Muscle of leg (tissue), 11 donors: ENCODE measurements around the gene TUBB. TPM values are rescaled to one million over a fixed set of nuclear protein-coding genes. Genes with fewer than 3 reads are reported as not detected.

Experiments used
- DNase-seq: peaks from one replicate; pipeline ENCODE4 v3.0.0; 2013
- H3K27ac ChIP-seq: one replicate; pipeline ENCODE4 v1.5.1; 2013; ENCODE audit warnings: mild to moderate bottlenecking, low read length, control low read depth
- H3K27me3 ChIP-seq: one replicate; pipeline ENCODE4 v1.6.1; 2013; ENCODE audit warnings: low read length; ENCODE audit not compliant: control insufficient read depth, insufficient read depth
- H3K36me3 ChIP-seq: one replicate; pipeline ENCODE4 v1.6.1; 2013; ENCODE audit warnings: low read length; ENCODE audit not compliant: control insufficient read depth, insufficient read depth
- H3K4me1 ChIP-seq: one replicate; pipeline ENCODE4 v1.6.1; 2013; ENCODE audit warnings: low read length; ENCODE audit not compliant: control insufficient read depth, insufficient read depth
- H3K4me3 ChIP-seq: one replicate; pipeline ENCODE4 v1.5.1; 2013; ENCODE audit warnings: low read length, control low read depth
- H3K9me3 ChIP-seq: replicated peaks from 2 replicates; pipeline ENCODE4 v1.6.1; 2013; ENCODE audit warnings: low read depth, low read length; ENCODE audit not compliant: control insufficient read depth
- WGBS: methylation state at CpG from one replicate; pipeline ENCODE4 v1.1.5; 2013; ENCODE audit warnings: missing lambda C conversion rate; ENCODE audit not compliant: insufficient coverage; 5-methylcytosine and 5-hydroxymethylcytosine counted together
- polyA plus RNA-seq, 8 donors: library from polyadenylated mRNA; unstranded; fragments of 120-200 nt; gene quantifications; one replicate each; pipeline versions ENCODE4 v1.2.1 to v1.2.3, GENCODE V29; 2013; ENCODE audit warnings: inconsistent platforms in 1 of 8, low replicate concordance in 1 of 8; ENCODE audit not compliant: insufficient read length in 8 of 8, insufficient read depth in 1 of 8
- total RNA-seq: library from RNA; stranded (reverse); fragments of 120-200 nt; gene quantifications from one replicate; pipeline ENCODE4 v1.2.4, GENCODE V29; 2013

Gene TUBB
- total and polyA plus RNA-seq, 9 donors, result 403 to 1,098 (median 965) TPM

DNA sequence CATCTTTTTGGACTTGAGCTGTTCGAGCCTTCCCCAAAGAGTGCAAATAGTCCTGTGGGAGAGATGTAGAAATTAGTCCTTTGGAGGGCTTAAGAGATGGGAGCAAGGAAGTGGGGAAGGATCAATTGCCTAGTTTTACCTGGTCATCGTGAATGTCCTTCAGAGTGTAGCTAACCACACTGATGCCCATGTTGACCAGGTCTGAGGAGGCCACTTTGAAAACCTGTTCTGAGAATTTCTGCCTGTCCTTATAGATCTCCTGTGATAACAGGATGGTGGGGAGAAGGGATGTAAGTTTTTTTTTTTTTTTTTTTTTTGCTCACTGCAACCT, 20.4 kb downstream of the TUBB start:
- peaks cover 38% of the 10 kb centered on the region for H3K4me1 ChIP-seq

DNA sequence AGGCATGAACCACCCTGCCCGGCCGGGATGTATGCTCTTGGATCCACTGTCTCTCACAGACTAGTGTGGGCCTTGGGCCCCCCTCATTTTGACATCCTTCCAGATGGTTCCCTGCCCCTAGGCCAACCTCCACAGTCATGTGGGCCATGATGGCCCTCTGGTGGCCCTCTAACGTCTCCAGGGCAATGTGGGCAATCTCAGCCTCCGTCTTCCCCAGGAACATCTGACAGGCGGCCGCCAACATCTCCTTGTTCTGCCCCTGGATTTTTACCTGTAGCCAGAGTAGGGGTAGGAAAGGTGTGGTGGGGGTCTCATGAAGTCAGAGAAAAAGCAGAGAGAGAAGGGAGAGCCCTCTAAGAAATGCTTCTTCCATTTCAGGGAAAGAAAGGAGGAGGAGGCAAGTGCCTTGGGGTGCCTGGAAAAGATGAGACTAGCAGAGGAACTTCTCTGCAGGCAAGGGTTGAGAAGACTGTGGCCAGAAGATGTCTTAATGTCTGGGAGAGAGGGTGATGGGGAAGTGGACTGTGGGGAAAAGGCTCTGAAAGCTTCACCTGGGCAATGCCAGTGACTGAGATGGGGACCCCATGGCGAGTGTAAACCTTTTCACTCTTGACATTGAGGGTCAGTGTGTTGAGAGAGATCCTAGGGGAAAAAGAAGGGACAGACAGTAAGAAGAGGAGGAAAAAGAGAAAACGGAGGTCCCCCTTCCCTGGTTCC, 21.1 kb downstream of the TUBB start:
- H3K27me3 ChIP-seq, result no peaks in the 10 kb centered on the region
- WGBS, result 77% methylated on average over 6 of the region's 8 CpGs
- H3K9me3 ChIP-seq, result no peaks in the 10 kb centered on the region
- H3K36me3 ChIP-seq, result peaks cover 45% of the 10 kb centered on the region
- peaks cover 38% of the 10 kb centered on the region for H3K4me1 ChIP-seq
- no peak for DNase-seq
- H3K4me3 ChIP-seq, result peak overlapping the region; percentile 95
- H3K27ac ChIP-seq, result peak overlapping the region; percentile 97

More for the DNA sequence above, 20.4 kb downstream of the TUBB start:
- peaks cover 52% of the 10 kb centered on the region for H3K36me3 ChIP-seq
- H3K4me3 ChIP-seq, result no peak overlapping the region
- H3K9me3 ChIP-seq, result no peaks in the 10 kb centered on the region
- no peak for DNase-seq
- WGBS, result 100% methylated on average over 2 of the region's 2 CpGs
- H3K27ac ChIP-seq, result no peak overlapping the region
- H3K27me3 ChIP-seq, result no peaks in the 10 kb centered on the region

DNA sequence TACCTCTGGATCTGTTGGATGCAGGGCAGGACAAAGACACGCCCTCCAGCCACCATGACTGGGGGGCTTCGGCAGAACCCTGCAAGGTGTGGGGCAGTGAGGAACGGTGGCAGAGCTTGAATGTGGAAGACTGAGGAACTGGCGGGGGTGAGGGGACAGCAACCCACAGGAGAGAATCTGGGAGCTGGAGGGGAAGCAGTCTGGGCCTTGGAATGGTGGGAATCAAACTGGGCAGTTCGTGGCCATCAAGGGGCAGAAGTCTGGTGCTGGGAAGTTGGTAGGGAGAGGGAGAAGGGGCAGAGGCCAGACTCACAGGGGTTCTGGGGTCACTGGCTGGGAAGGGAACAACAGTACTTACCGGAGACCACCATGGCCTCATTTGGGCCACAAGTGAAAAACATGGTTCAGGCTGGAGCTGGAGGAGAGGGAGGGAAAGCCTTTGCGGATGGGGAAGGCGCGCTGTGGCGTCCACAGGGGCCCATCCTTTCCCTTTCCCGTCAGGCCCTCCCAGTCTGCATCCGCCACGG, 21.7 kb downstream of the TUBB start:
- H3K9me3 ChIP-seq, result no peaks in the 10 kb centered on the region
- H3K4me3 ChIP-seq, result peak overlapping the region; percentile 95
- DNase-seq, result peak; percentile 76
- no peaks in the 10 kb centered on the region for H3K27me3 ChIP-seq
- H3K36me3 ChIP-seq, result peaks cover 43% of the 10 kb centered on the region
- H3K4me1 ChIP-seq, result peaks cover 38% of the 10 kb centered on the region
- 6% methylated on average over 13 of the region's 13 CpGs for WGBS
- peak overlapping the region; percentile 97 for H3K27ac ChIP-seq

DNA sequence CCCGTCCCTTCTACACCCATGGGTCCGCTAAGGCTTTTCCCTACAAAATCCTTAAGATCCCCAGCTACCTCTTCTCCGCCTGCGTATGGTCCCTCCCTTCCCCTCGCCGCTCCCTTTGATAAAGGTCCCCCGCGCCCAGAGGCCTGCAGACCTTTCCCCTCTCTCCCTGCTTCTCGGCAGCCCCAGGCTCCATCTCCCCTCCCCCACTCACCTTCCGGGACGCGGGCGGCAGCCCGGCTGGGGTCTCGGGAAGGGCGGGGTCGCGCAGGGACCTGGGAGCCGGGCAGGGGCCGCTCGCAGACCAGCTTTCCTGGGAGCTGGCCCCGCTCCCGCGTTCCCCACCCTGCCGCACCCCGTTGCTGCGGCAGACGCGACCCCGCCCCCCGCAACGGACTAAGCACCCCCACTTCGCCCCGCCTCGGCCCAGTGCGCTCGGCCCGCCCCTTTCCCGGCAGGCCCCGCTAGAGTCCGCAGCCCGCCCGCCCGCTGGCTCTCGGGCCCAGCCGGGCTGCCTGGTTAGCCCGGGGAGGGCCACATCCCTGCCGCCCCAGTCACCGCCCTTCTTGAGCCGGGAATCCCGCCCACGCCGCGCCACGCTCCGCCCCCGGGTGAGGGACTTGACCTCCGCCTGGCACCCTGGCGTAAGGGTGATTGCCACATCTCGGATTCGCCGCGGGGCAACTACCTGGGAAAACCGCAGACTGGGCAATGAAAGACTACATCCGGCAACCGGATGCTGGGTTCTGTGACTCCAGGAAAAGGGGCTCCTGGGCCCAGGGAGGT, 22.4 kb downstream of the TUBB start, which contains the start of gene FLOT1:
TSS of gene FLOT1 (minus strand) at position 372 of the 783 bp plus-strand sequence. CDS start 498 bp downstream, outside the sequence.
- Histone ChIP-seq H3K27me3 (no peaks in the 10 kb centered on the region), H3K27ac (peak within 1 kb of the TSS; percentile 97), H3K4me3 (peak within 1 kb of the TSS; percentile 95), H3K36me3 (peaks cover 36% of the 10 kb centered on the region), H3K9me3 (no peaks in the 10 kb centered on the region), H3K4me1 (peaks cover 37% of the 10 kb centered on the region)
- peak; percentile 96 for DNase-seq
- under 1% methylated on average over 60 of the region's 66 CpGs for WGBS

DNA sequence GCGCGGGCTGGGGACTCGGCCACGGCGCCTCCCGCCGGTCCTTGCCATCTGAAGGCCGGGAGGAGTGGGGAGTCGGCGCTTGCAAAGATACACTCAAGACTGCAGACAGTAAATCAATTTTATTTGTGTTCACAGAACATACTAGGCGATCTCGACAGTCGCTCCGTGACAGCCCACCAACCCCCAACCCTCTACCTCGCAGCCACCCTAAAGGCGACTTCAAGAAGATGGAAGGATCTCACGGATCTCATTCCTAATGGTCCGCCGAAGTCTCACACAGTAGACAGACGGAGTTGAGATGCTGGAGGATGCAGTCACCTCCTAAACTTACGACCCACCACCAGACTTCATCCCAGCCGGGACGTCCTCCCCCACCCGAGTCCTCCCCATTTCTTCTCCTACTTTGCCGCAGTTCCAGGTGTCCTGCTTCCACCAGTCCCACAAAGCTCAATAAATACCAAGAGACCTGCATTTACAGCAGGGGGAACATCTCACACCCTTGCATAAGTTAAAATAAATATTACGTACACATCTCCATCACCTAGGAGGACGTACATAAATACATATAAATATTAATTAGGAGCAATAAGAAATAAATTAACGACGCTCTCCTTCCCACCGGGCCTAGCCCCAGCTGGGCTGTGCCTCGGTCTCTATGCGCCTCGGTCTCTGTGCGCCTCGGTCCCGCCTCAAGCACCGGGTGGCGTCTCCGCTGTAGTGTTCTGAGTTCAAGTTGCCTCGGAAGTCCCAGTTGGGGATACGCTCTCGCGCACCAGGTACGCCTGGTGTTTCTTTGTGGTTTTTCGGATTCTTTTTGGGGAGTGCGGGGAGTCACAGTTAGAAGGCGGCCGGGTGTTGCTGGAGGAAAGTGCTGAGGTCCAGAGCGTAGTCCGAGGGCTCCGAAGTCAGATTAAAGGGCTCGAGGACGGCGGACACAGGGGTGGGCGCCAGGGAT, 23.2 kb downstream of the TUBB start:
- peak; percentile 60 for DNase-seq
- H3K4me1 ChIP-seq, result peaks cover 37% of the 10 kb centered on the region
- H3K4me3 ChIP-seq, result peak overlapping the region; percentile 95
- H3K36me3 ChIP-seq, result peaks cover 27% of the 10 kb centered on the region
- H3K27me3 ChIP-seq, result no peaks in the 10 kb centered on the region
- H3K9me3 ChIP-seq, result no peaks in the 10 kb centered on the region
- peak overlapping the region; percentile 97 for H3K27ac ChIP-seq
- WGBS, result 7% methylated on average over 41 of the region's 55 CpGs

DNA sequence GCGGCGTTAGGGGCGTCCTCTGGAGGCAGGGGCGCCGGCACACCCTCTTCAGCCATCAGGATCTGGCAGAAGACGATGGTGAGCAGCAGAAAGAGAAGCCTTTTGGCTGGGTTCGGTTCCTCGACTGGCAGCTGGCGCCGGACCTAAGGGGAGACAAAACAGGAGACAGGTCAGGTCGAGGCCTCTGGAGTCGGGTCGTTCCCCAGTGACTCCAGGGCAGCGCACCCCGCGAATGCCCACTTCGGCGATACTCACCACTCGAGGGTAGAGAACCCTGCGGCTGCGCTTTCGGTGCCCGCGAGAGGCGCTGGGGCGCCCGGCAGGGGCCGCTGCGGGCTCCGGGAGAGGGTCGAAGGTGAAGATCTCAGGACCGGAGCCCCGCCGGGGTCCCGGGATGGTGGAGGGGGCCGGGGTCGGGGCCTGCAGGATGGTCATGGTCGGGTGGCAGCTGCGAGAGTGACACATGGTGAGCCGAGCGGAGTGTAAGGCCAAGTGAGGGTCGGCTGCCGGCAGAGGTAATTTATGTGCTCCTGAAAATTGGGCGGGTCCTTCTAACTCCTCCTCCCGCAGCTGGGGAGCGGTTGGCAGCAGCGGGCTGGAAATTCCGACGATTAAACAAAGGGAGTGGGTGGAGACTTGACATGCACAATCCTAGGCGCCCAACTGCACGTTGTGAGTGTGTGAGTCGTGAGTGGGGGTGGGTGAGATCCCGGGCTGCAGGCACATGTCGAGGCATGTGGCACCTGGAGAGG, 24.1 kb downstream of the TUBB start, which contains the start of gene IER3:
TSS of gene IER3 (minus strand) at position 494 of the 752 bp plus-strand sequence. CDS start at position 465, 29 bp downstream.
- peak within 1 kb of the TSS; percentile 97 for H3K27ac ChIP-seq
- H3K4me3 ChIP-seq, result peak within 1 kb of the TSS; percentile 95
- H3K27me3 ChIP-seq, result no peaks in the 10 kb centered on the region
- whole genome bisulfite sequencing, result under 1% methylated on average over 50 of the region's 54 CpGs
- H3K4me1 ChIP-seq, result peaks cover 40% of the 10 kb centered on the region
- H3K36me3 ChIP-seq, result peaks cover 19% of the 10 kb centered on the region
- DNase-seq, result peak; percentile 90
- H3K9me3 ChIP-seq, result no peaks in the 10 kb centered on the region

DNA sequence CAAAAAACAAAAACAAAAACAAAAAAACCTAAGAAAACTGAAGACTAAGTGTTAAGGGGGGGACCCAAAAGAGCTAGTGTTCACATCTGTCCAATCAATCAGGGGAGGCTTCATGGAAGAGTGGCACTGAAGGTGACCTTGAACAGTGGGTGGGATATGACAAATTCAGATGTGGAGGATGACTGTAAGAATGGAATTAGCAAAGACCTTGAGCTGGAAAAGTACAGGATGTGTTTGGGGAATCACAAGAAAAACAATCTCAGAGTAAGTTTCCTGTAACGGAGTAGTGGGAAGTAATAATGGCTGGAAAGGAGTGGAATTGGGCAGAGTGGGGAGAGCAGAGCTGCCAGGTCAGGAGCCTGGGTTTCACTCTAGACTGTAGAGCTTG, 27.1 kb downstream of the TUBB start:
- Histone ChIP-seq H3K4me3 (no peak overlapping the region), H3K27me3 (no peaks in the 10 kb centered on the region), H3K36me3 (no peaks in the 10 kb centered on the region), H3K27ac (no peak overlapping the region), H3K4me1 (peaks cover 38% of the 10 kb centered on the region), H3K9me3 (no peaks in the 10 kb centered on the region)
- WGBS, result 80% methylated on average over 1 of the region's 1 CpG
- no peak for DNase-seq

DNA sequence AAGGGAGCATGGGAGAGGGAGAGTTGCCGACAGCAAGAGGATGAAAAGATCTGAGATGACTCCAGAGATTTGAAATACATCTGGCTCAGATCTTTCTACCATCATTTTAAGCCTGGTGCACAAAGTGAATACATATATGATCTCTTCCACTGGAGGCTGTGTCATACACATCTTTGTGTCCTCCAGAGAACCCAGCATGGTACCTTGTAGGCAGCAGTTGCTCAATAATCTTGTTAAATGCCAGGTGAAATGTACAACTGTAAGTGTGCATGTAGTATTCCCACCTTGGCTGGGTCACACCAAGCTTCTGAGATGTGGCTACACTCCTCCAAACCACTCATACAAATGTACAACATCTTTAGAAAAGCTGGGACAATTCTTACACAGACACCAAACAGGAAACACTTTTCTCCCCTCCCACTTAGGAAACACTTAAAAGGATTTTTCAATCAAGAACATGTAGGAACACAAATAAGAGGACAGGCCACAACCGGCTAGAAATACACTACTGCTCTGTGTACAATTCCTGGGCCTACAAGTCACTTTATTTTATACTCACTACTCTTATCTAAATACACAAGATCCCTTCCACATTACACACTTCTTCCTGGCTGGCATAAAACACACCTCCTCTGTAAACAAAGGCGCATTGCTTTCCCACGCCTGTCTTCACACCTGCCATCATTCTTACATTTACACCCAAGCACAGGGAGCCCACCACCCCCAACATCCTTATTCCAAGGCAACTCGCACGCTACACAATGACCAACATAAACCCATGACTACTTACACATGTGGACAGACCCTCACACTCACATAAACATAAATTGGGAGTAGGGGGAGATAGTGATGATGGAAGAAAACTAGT, 28.0 kb downstream of the TUBB start:
- DNase-seq, result no peak
- Histone ChIP-seq H3K9me3 (no peaks in the 10 kb centered on the region), H3K27ac (no peak overlapping the region), H3K4me3 (no peak overlapping the region), H3K36me3 (no peaks in the 10 kb centered on the region), H3K27me3 (no peaks in the 10 kb centered on the region), H3K4me1 (peaks cover 42% of the 10 kb centered on the region)
- 48% methylated on average over 3 of the region's 6 CpGs for WGBS
